ENCODE measurements around the gene C1QL4.

DNA sequence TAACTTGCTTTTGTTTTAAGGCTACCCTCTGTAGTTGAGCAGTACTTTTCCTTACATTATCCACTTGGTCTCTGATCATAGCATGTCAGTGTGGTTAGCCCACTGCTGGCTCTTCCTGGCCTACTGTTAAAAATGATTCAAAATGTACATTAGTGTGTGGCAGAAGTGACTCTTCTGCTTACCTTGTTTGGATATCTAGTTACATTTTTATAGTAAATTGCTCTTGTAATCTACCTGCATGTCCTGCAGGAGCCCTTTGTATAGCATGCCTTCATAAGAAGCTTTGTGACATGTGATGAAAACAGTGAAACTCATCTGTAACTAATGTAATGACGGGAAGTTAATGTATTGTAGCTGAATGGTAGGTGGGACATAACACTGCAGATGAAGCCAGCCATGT lies 38.4 kb upstream of the C1QL4 start:
- no peak for TF ChIP-seq CTCF (IDR thresholded peaks at IDR 0.05)
- no peak for TF ChIP-seq POLR2A (IDR thresholded peaks at IDR 0.05)
